NB4 (cell line): ENCODE data around the gene CST6.

ENCODE experiments used
- DNase-seq: peaks from one replicate; pipeline ENCODE4 v3.0.0; 2010; ENCODE audit warnings: low read depth
- H3K4me3 ChIP-seq: one replicate; pipeline ENCODE4 v1.5.1; 2011; ENCODE audit warnings: mild to moderate bottlenecking, low read depth, low read length, moderate library complexity
- CTCF ChIP-seq: IDR thresholded peaks from one replicate; pipeline ENCODE4 v1.5.1; 2012; ENCODE audit warnings: low read depth, low read length
- MYC ChIP-seq: IDR thresholded peaks from 2 replicates; pipeline ENCODE4 v1.6.1; 2011; ENCODE audit warnings: low read depth, low read length
- POLR2A ChIP-seq: IDR thresholded peaks from 2 replicates; pipeline ENCODE4 v1.6.1; 2011; ENCODE audit warnings: mild to moderate bottlenecking; ENCODE audit not compliant: insufficient read length; ENCODE audit errors: extremely low read depth
- TF ChIP-seq, protein P1 (sequence below): IDR thresholded peaks from 2 replicates; pipeline ENCODE4 v1.6.1; 2011; ENCODE audit warnings: low read depth, low read length

The CST6 gene

DNA sequence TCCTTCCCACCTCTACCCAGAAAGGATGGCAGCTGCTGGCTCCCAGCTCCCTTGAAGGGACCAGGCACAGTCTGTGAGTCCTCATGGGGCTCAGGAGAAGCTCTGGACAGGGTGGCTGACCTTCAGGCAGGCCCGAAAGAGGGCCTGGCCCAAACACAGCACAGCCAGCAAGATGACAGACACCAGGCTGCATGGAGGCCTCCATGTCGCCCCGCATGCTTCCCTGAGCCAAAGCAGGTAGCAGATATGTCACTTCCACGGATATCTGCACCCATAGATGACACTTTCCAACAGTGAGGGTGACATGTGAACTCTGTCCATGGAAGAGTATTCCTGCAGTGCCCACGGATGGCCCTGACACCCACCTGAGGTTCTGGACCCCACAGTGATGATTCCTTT lies 28.2 kb upstream of the CST6 start:
- DNase-seq, result no peak
- no peak overlapping the region for H3K4me3 ChIP-seq
- TF ChIP-seq CTCF (no peak), POLR2A (no peak)
- TF ChIP-seq, protein P1, sequence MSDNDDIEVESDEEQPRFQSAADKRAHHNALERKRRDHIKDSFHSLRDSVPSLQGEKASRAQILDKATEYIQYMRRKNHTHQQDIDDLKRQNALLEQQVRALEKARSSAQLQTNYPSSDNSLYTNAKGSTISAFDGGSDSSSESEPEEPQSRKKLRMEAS, result no peak

- no peak for DNase-seq
- no peak overlapping the region for H3K4me3 ChIP-seq
- TF ChIP-seq, protein P1, result no peak
- TF ChIP-seq CTCF (no peak), MYC (no peak), POLR2A (no peak)
Observed at GRCh38 chr11:65987336-65987735, 24.5 kb upstream of the CST6 start.

GRCh38 chr11:65988791-65989592 lies 22.8 kb upstream of the CST6 start:
- DNase-seq, result peak; percentile 96
- no peak overlapping the region for H3K4me3 ChIP-seq
- no peak for TF ChIP-seq POLR2A
- TF ChIP-seq MYC, result peak; percentile 86
- TF ChIP-seq CTCF, result peak; percentile 95
- TF ChIP-seq, protein P1, result peak; percentile 89

- TF ChIP-seq, protein P1, result no peak
- TF ChIP-seq POLR2A, result no peak
- no peak for TF ChIP-seq MYC
- no peak for TF ChIP-seq CTCF
- H3K4me3 ChIP-seq, result no peak overlapping the region
- no peak for DNase-seq
Observed at GRCh38 chr11:65992056-65992455, 19.8 kb upstream of the CST6 start.

- TF ChIP-seq POLR2A (no peak), CTCF (no peak), MYC (no peak)
- TF ChIP-seq, protein P1, result no peak
- no peak overlapping the region for H3K4me3 ChIP-seq
- peak; percentile 44 for DNase-seq
Observed at GRCh38 chr11:65997286-65997685, 14.5 kb upstream of the CST6 start.
